GM12875 (cell line): ENCODE data around the gene C15orf39.
A peak's percentile ranks its signal among the peaks of the same experiment; 100 is the strongest.

Experiments
- H3K4me3 ChIP-seq: one replicate; pipeline ENCODE4 v1.5.1; 2011; ENCODE audit warnings: low read depth, low read length, control low read depth
- TF ChIP-seq, protein P1 (sequence below): IDR thresholded peaks from 2 replicates; pipeline ENCODE4 v1.5.1; 2011; ENCODE audit warnings: low read depth, mild to moderate bottlenecking, control low read depth, inconsistent platforms, low read length, moderate library complexity, borderline replicate concordance; ENCODE audit not compliant: insufficient read depth

C15orf39 gene

DNA sequence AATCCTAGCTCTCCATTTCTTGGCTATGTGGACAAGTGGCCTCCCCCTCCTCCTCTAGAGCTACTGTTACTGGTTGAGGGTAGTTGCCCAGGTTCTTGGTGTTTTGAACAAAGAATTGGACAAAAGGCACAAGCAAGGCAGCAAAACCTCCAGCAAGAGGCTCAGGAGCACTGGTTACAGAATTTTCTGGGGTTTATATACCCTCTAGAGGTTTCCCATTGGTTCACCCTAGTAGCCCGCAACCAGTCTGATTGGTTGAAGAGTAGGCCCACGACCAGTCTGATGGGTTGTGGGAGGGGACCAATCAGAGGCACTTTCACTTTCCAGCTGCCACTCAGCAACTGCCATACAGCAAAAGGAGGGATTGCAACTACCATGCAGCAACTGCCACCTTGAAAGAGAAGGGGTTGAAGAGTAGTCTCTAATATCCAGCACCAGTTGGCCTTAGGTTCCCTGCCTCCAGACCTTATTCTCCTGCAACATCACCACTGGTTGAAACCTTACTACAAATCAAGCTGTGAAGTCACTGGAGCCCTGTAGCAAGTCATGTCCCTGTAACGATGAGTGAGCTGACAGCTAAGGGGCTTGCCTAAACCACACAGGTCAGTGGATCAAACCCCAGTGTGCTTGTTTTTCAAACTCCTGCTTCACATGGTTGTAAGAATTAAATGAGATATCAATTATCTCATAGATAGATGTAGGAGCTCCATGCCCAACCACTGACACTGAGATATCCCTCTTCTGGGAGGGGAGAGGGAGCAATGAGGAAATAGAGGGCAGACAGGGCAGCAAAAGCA, 2.9 kb upstream of the C15orf39 start:
- peak overlapping the region; percentile 33 for H3K4me3 ChIP-seq
- TF ChIP-seq, protein P1, sequence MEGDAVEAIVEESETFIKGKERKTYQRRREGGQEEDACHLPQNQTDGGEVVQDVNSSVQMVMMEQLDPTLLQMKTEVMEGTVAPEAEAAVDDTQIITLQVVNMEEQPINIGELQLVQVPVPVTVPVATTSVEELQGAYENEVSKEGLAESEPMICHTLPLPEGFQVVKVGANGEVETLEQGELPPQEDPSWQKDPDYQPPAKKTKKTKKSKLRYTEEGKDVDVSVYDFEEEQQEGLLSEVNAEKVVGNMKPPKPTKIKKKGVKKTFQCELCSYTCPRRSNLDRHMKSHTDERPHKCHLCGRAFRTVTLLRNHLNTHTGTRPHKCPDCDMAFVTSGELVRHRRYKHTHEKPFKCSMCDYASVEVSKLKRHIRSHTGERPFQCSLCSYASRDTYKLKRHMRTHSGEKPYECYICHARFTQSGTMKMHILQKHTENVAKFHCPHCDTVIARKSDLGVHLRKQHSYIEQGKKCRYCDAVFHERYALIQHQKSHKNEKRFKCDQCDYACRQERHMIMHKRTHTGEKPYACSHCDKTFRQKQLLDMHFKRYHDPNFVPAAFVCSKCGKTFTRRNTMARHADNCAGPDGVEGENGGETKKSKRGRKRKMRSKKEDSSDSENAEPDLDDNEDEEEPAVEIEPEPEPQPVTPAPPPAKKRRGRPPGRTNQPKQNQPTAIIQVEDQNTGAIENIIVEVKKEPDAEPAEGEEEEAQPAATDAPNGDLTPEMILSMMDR, result no peak

DNA sequence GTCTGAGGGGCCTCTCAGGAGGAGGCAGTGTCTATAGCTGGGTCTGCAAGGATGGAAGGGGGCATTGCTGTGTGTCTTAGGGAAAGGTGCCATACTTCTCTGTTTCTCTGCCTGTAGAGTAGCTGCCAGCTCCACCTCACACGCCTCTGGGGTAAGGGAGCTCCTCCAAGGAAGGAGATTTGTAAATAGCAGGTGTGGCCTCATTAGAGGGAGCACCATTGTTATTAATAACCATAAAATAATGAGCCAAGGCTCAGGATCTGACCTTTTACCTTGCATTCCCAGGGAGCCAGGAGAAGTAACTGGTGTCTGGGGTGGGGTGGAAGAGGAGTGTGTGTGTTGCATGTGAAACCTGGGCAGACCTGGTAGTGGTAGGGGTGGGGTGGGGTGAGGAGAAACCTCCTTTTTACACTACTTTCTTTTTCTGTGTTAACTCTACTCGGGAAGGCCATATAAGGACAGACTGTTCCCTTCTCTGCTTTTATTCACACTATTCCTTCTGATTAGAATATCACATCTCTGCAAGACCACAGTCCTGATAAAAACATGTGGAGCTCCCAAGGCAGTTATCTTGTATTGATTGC, 2.2 kb upstream of the C15orf39 start:
- TF ChIP-seq, protein P1, result no peak
- peak overlapping the region; percentile 33 for H3K4me3 ChIP-seq

DNA sequence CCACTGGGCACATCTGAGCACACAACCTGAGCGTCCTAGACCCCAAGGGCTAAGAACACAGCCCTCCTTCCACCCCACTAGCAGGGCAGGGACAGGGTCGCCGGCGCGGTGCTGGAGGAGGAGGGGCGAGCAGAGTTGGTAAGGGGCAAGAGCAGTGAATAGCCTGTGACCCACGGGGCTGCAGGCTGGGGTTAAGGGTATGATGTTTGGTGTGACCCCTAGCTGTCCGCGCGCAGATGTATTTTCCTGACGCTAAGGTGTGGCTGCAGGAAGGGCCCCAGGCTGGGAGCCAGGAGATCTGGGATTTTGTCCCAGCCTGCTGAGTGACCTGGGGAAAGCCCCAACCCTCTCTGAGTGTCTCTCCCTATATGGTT, 1.3 kb upstream of the C15orf39 start:
- H3K4me3 ChIP-seq, result no peak overlapping the region
- TF ChIP-seq, protein P1, result no peak

DNA sequence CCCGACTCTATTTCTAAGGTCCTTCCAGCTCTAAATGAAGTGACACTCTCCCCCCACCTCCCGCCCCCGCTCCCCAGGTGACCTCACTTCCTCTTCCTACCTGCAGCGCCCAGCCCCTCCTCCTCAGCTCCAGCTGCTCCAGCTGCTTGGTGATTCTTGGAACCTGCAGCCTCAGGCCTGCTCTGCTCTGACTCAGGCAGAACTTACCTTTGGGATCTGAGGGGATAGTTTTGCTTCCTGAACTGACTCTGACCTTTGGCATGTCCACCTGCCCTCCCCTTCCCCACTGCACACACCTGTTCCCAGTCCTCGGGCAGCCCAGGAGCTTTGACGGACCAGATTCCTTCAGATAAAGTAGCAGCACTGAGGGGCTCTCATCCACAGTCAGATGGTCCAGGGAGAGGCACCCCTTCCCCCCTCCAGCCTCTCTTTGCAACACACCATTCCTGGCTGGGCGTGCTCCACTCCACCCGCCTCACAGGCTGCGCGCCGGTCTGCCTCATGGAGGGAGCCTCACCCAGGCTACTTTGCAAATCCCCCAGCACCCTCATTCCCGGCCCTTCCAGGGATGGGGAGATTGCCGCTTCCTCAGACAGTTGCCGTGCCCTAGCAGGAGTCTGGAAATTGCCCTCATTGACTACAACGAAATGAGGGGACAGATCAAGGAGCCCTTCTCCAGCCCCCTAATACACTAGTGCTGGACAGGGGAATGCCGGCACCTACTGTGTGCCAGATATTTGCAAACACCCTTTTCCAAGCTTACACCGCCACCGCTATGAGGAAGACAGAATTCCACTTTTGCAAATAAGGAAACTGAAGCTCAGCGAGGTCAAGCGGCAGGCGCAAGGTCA, 692 bp upstream of the C15orf39 start:
- peak overlapping the region; percentile 100 for H3K4me3 ChIP-seq

DNA sequence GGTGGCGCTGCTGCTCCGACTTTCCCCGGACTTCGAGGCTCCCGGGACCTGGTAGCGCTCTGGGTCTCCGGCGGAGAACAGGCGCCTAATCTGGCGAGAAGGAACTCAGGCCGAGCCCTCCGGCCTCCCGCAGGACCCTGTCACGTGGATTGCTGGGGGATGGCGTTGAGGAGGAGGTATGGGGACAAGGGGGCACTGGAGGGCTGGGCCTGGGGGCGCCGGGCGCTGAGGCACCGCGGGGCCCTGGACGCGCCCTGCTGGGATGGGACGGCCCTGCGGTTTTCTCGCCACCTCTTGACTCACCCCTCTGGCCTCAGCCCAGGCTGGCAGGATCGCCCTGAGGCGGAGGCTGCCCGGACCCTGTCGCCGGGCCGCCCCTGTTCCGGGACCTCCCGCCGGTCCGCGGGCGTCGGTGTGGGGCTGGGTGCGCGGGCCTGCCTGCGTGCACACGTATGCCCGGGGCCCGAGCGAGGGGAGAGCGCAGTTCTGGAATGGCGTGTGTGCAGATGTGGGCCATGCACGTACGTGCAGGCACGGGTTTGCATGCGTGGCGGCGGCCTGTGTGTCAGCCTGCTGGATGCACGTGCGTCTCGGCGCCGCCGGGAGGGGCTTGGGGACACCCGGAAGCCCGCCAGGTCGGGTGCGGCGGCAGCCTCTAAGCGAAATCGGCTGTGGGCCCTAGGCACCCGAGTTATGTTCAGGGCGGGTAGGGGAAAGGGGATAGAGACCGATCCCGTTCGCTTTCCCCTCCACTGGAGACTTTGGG, 752 bp downstream of the C15orf39 start:
- TF ChIP-seq, protein P1, result peak; percentile 22; the same call in 1 of the 2 replicates

More for the DNA sequence above, 692 bp upstream of the C15orf39 start:
- TF ChIP-seq, protein P1, result no peak

DNA sequence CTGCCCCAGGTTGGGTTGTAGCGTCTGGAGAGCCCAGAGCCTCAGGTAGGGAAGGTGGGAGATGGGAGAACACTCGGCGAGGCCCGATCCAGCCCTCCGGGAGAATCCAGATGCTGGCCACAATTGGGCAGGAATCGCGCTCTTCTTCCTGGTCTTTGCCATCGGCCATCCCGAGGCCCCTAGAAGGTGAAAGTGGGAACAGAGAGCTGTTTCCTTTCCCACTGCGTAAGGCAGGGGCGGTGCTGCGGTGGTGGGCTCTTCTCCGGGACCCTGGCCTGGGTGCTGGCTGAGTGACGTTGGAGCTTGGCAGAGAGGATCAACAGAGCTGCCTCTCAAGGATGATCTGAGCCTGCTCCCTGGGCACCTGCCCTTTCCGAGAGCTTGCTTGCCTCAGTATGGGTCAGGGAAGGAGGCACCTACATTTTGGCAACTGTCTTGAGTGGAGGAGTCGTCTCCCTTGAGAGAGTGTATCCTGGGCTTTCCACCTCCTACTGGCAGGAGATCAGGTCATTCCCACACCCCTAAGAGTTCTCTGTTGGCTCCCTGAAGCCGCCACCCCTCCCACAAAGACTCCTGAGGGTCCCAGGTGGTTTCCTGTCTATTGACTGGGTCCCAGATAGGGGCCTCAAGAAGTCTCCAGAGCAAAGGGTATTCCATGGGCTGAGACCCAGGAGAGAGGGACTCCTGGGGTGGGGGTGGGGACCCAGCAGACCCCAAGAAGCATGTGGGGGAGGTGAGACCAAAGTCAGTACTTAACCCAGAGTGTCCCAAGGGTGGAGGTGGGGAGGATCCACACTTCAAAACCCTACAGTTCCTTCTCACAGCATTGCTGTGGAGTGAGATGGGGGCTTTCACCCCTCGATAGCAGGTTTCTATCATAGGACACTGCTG, 1.6 kb downstream of the C15orf39 start:
- H3K4me3 ChIP-seq, result peak overlapping the region; percentile 100
- TF ChIP-seq, protein P1, result no peak

More for the DNA sequence above, 752 bp downstream of the C15orf39 start:
- H3K4me3 ChIP-seq, result peak overlapping the region; percentile 100
